ENCODE measurements around the gene ZNF566.
A peak's percentile ranks its signal among the peaks of the same experiment; 100 is the strongest.

The ZNF566 gene

DNA sequence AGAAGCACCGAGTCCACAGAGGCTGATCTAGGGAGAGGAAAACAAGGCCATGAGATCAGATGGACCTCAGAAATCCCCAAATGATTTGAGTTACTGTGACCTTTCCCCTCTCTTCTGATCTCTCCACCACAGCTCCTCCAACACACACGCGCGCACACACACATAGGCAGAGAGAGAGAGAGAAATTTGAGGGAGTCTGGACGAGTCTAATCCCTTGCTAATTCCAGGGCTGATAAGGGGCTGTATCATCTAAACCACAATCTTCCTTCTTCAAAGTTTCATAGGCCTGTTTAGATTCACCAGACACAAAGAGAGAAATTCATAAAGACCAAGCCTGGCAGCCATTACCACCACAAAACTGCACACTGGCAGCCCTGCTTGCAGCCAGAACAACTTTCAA, 79.5 kb downstream of the ZNF566 start:
- no peaks in the 10 kb centered on the region for H4K20me1 ChIP-seq
- no peak for TF ChIP-seq Cebpa-rat (IDR thresholded peaks at IDR 0.05)
- no peak overlapping the region for H3K4me3 ChIP-seq
- H3K4me1 ChIP-seq: no peaks in the 10 kb centered on the region
- no peak overlapping the region for H3K9ac ChIP-seq
- no peak overlapping the region for H3K4me2 ChIP-seq
- peaks cover 83% of the 10 kb centered on the region for H3K9me3 ChIP-seq
- H3K27me3 ChIP-seq: no peaks in the 10 kb centered on the region
- no peak overlapping the region for H3K27ac ChIP-seq
- peaks cover 100% of the 10 kb centered on the region for H3K36me3 ChIP-seq

DNA sequence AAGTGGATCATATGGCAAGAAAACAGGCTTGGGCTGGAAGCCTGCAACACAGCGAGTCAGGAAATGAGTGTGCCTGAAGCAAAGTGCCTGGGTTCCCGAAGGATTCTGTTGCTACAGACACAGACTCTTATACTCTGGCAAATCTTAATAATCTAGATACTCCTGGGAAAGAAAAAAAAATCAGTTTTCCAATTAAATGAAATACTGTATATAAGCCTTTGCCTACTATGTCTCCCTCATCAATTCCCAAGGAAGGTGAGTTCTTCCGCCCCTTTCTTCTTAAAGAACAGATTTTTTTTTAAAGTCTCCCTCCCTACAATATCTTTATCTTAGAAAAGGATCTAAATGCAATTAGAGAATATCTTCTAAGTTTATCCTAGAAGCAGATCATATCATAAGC, 81.3 kb downstream of the ZNF566 start:
- no peak overlapping the region for H3K4me2 ChIP-seq
- no peak overlapping the region for H3K9ac ChIP-seq
- H3K4me1 ChIP-seq: no peaks in the 10 kb centered on the region
- no peaks in the 10 kb centered on the region for H4K20me1 ChIP-seq
- no peak overlapping the region for H3K27ac ChIP-seq
- no peak overlapping the region for H3K4me3 ChIP-seq
- no peak for TF ChIP-seq Cebpa-rat (IDR thresholded peaks at IDR 0.05)
- peaks cover 79% of the 10 kb centered on the region for H3K9me3 ChIP-seq
- peaks cover 98% of the 10 kb centered on the region for H3K36me3 ChIP-seq
- H3K27me3 ChIP-seq: no peaks in the 10 kb centered on the region

DNA sequence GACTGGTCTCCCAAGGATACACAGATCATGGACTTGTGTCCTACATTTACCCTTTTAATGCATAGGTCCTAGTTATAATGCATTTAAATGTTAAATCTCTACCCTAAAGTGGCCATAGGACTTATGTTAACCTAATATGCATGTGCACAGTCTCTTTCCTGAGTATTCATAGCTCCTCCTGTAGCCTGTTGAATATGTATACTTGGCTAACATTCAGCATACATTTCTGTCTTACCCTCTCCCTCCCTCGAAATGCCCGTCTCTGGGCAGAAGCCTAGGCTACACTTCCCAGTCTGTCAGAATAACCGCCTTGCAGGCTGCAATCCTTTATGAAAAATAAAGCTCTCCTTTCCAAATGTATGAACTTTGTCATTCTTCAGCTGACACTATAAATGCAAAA, 84.9 kb downstream of the ZNF566 start:
- Histone ChIP-seq H3K4me3 (no peak overlapping the region), H3K4me2 (no peak overlapping the region), H3K36me3 (peaks cover 88% of the 10 kb centered on the region), H3K4me1 (peaks cover 26% of the 10 kb centered on the region), H3K27me3 (no peaks in the 10 kb centered on the region), H3K9ac (no peak overlapping the region), H3K9me3 (peaks cover 64% of the 10 kb centered on the region), H3K27ac (no peak overlapping the region), H4K20me1 (no peaks in the 10 kb centered on the region)
- TF ChIP-seq Cebpa-rat (IDR thresholded peaks at IDR 0.05): no peak

DNA sequence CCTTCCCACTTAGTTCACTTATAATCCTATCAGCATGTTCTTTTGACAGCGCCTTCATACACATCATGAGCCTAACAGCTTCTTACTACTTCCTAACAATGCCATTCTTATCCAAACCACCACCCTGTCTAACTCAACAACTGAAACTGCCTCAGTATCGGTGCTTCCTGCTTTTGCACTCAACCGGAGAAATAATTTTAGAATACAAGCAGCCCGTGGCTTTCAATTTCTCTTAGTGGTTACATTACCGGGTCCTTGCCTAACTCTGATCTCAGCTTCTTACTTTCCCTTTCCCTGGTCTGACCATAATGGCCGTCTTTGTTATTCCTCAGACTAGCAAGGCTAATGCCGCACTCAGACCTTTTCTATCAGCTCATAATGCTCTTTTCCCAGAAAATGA, 87.9 kb downstream of the ZNF566 start:
- Histone ChIP-seq H3K27me3 (no peaks in the 10 kb centered on the region), H3K4me3 (peak overlapping the region; percentile 50), H3K4me1 (peaks cover 26% of the 10 kb centered on the region), H3K36me3 (peaks cover 88% of the 10 kb centered on the region), H3K9me3 (peaks cover 71% of the 10 kb centered on the region), H4K20me1 (no peaks in the 10 kb centered on the region), H3K9ac (0 out of 2 replicates have a peak overlapping the region, but pooled peaks have one; percentile 56), H3K4me2 (peak overlapping the region; percentile 88), H3K27ac (peak overlapping the region; percentile 85)
- 0 out of 2 replicates have a peak, but pooled peaks have one; percentile 44 for TF ChIP-seq Cebpa-rat (IDR thresholded peaks at IDR 0.05)

- H3K9me3 ChIP-seq: peaks cover 84% of the 10 kb centered on the region
- TF ChIP-seq Cebpa-rat (IDR thresholded peaks at IDR 0.05): no peak
- H3K4me3 ChIP-seq: 0 out of 2 replicates have a peak overlapping the region, but pooled peaks have one; percentile 25
- H3K9ac ChIP-seq: no peak overlapping the region
- peaks cover 90% of the 10 kb centered on the region for H3K36me3 ChIP-seq
- no peaks in the 10 kb centered on the region for H4K20me1 ChIP-seq
- no peak overlapping the region for H3K4me2 ChIP-seq
- H3K4me1 ChIP-seq: peaks cover 26% of the 10 kb centered on the region
- H3K27ac ChIP-seq: no peak overlapping the region
- no peaks in the 10 kb centered on the region for H3K27me3 ChIP-seq
Measured at GRCh38 chr19:36398571-36398970, 90.8 kb downstream of the ZNF566 start.
